Activated naive CD4-positive, alpha-beta T cell treated with anti-CD3 and anti-CD28 coated beads, Interleukin-2, amount 50 U/mL, for 16 hours (primary cell): ENCODE results near the gene PRSS21.

Experiments used
- DNase-seq: peaks from one replicate; pipeline ENCODE4 v3.0.0-alpha.2; 2020

PRSS21 gene

GRCh38 chr16:2779978-2780898, 36.8 kb upstream of the PRSS21 start:
- no peak for DNase-seq

- DNase-seq = no peak
Measured at GRCh38 chr16:2782583-2783351, 34.3 kb upstream of the PRSS21 start.

GRCh38 chr16:2783581-2784357, 33.3 kb upstream of the PRSS21 start:
- no peak for DNase-seq

- no peak for DNase-seq
Measured at GRCh38 chr16:2784358-2785100, 32.5 kb upstream of the PRSS21 start.

GRCh38 chr16:2785101-2785991, 31.7 kb upstream of the PRSS21 start:
- DNase-seq = peak; percentile 52

GRCh38 chr16:2786061-2786825, 30.8 kb upstream of the PRSS21 start:
- DNase-seq = no peak

GRCh38 chr16:2786826-2787151, 30.2 kb upstream of the PRSS21 start:
- no peak for DNase-seq

- no peak for DNase-seq
Measured at GRCh38 chr16:2787406-2787805, 29.6 kb upstream of the PRSS21 start, which contains the start of gene PRSS33. TSS of gene PRSS33 (minus strand) at chr16:2787560. CDS start at chr16:2786547, 1,013 bp downstream.

GRCh38 chr16:2787961-2788360, 29.1 kb upstream of the PRSS21 start:
- DNase-seq = no peak

GRCh38 chr16:2790631-2791030, 26.4 kb upstream of the PRSS21 start:
- DNase-seq = no peak

GRCh38 chr16:2791174-2791573, 25.9 kb upstream of the PRSS21 start:
- no peak for DNase-seq

- no peak for DNase-seq
Measured at GRCh38 chr16:2792940-2793339, 24.1 kb upstream of the PRSS21 start.

GRCh38 chr16:2795395-2796143, 21.5 kb upstream of the PRSS21 start:
- DNase-seq = no peak

GRCh38 chr16:2798723-2799204, 18.3 kb upstream of the PRSS21 start:
- no peak for DNase-seq

GRCh38 chr16:2799205-2799858, 17.7 kb upstream of the PRSS21 start:
- DNase-seq = no peak

- DNase-seq = no peak
Measured at GRCh38 chr16:2799859-2800226, 17.2 kb upstream of the PRSS21 start.

GRCh38 chr16:2803545-2804195, 13.4 kb upstream of the PRSS21 start:
- no peak for DNase-seq

GRCh38 chr16:2804728-2805127, 12.3 kb upstream of the PRSS21 start:
- DNase-seq = no peak

- DNase-seq = no peak
Measured at GRCh38 chr16:2806286-2806685, 10.8 kb upstream of the PRSS21 start.
